Limb (tissue), 2 donors: ENCODE data around the gene NR2E1.

ENCODE experiments used
- DNase-seq, 2 donors: peaks; one replicate each; pipeline ENCODE4 v3.0.0-alpha.2; 2016; ENCODE audit errors: extremely low spot score in 2 of 2

NR2E1 gene

DNA sequence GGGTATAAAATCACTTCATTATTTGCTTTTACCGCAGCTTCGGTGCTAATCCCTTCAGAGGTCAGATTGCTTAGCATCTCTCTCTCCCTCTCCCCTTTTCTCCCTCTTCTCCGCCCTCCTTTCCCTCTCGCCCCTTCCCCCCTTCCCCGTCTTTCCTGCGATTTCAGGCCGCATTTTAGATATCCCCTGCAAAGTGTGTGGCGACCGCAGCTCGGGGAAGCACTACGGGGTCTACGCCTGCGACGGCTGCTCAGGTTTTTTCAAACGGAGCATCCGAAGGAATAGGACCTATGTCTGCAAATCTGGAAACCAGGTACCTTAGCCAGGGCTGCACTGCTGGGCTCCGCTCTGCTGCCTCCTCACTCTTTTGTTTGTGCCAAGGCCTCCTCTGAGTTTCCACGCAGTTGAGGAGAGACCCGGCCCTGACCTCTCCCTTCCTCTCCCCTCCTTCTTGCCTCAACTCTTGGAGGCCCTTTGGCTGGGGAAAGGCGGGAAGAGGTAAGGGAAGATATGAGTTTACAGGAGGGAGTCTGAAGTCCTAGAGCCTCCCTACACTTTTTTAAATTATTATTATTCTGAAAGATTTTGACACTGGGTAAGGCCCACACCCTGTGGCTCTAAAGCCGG lies 5.6 kb downstream of the NR2E1 start:
- no peak for DNase-seq

DNA sequence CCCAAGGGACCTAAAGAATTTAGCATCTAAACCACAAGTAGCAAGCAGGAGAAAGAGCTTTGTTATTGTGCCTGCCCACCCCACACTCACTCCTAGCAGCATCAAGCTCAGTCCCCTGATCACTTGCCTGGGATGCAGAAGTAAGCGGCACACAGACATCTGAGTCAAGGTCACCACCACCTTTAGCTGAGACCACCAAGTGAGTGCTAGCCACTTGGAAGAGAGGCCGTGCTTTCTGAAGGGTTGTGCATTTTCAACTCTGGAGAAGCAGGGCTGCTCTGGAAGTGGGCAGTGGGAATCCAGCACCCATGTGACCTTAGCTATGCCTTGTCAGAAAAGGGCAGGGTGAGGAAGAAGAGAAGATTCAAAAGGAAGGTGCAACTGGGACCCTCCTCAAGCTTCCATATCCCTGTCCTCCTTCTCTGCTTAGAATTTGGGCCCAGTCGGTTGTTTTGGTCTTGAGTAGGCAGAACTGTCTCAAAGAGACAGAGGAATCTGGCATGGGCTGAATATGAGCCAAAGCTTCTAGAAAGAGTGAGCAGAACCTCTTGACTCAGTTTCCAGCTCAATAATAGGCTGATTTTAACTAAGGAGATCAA lies 6.2 kb downstream of the NR2E1 start:
- no peak for DNase-seq

DNA sequence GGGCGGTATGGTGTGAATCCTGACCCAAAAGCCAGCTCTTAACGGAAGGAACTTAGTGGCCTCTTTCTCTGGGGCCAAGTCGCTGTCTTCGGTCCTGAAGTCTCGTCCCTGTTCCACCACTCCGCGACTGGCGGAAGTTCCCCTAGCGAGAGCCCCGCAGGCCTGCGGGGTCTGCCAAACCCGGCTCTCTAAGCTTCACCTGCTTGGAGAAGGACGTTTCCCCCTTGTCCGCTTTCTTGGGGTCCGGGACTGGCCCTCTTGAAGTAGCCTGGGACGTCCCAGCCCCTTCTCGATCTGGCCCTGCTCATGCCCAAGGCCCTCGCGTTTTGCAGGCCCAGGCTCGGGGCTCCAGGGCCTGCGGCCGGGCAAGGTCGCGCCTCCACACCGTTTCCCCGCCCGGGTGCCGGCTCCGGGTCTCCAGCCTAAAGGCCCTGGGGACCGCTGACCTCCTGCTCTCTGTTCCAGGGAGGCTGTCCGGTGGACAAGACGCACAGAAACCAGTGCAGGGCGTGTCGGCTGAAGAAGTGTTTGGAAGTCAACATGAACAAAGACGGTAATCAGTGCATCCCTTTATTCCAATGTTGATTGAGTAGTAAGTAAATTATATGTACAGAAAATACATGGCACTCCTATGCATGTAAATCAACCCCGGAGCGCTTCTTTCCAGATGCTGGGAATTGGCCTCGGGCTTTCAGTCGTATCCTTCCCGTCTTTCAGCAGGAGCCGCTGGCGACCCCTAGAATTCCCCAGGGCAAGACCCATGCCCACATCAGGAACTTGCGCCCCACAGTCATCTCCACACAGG lies 8.8 kb downstream of the NR2E1 start:
- DNase-seq: peak; percentile 43 to 76

DNA sequence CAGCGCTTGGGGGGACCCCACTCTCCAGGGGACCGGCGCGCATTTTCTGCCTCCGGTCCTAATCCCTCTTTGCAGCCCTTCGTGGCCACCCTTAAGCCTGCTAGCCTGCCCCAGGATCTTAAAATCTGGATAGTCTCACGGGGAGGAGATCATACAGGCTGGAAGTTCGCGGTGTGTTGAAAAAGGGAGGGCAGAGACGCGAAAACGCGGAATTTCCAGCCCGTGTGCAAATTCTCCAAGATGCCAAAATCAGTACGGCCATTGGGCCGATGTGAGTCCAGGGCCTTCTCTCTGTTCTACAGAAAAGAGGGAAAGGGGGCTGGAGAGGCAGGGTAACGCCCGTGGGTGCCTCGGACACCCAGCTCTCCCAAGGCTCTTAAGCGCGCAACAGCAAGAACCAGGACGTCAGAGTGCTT lies 9.4 kb downstream of the NR2E1 start:
- DNase-seq: no peak

DNA sequence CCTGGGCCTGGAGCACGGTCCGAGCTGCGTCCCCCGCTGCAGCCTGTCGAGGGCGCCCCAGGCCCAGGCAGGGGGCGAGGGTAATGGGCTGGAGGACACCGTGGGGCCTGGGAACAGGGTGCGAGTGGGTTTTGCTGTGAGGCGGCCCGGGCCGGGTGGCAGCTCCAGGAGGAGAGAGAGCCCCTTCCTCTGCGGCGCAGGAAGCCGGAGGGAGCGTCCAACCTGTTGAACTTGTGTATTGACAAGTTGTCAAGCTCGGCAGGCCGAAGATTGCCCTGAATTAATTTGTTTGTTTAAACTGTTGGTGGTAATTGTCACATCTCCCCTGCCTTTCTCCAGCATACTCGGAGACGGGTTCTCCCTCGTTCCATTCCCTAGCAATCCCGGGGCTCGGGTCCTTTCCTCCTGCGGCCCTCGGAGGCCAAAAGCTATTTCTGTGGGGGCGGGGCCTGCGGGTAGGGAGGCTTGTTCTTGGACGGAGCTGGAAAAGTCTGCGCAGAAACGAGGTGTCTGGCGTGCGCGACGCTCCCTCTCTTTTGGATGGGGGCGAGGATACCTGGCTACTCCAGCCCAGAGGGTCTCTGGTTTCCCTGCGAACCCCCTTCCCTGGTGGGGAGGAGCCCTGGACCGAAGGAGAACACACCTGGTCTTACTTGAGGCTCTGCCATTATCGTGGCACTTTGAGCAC lies 9.9 kb downstream of the NR2E1 start:
- DNase-seq: peak in 1 of 2 donors; percentile 37

DNA sequence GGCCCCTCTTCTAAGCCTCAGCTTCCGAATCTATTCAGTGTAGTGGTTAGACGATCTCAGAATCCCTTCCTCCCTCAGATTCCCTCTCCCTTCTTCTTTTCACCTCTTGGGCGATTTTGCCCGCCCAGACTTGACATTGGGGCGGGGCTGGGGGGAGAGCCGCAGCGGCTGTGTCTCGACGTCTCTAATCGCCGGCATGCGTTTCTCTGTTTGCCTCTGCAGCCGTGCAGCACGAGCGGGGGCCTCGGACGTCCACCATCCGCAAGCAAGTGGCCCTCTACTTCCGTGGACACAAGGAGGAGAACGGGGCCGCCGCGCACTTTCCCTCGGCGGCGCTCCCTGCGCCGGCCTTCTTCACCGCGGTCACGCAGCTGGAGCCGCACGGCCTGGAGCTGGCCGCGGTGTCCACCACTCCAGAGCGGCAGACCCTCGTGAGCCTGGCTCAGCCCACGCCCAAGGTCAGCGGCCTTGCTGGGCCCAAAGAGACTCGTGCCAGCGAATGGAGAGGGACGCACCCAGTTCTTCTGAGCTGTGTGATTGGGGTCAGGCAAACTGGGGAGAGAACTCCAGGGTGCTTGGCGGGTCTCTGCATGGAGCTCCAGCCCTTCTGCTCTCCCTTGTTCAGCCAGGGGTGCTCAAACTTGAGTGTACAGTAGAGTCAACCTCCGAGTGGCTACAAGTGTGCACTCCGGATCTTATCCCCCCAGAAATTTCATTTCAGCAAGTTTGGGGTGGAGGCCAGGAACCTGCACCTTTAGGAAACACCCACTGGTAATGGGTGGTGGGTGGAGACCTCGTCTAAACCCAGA lies 10.7 kb downstream of the NR2E1 start:
- DNase-seq: no peak

DNA sequence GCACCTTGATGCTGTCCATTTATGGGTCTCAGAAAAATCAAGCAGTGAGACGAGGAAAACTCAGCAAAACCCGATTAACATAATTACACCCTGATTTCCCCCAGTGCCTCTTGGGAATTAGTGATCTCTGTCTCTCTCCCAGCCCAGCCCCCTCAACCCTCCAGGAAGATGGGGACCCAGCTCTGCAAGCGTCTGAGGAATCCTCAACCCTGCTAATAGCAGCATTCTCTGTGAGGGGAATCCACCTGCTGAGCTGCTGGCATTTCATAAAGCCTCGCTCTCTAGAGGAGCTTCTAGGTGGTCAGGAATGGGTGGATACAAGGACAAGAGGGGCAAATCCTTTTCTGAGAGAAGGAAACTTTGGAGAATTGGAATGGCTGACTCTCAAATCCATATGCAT lies 13.9 kb downstream of the NR2E1 start:
- DNase-seq: no peak

DNA sequence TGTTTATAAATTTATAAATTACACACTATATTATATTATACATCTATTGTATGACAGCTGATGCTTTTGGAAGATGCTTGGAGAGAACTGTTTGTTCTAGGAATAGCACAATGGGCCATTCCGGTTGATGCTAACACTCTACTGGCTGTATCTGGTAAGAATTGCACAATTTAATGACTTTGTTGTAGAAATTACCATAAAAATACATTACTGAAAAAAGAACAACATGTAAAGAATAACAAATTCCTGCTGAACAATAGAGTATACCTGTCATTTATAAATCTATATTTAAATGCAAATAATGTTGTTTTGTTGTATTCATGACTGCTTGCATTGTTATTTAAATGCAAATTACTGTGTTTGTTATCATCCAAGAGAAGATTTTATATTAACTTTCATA lies 14.4 kb downstream of the NR2E1 start:
- DNase-seq: no peak

DNA sequence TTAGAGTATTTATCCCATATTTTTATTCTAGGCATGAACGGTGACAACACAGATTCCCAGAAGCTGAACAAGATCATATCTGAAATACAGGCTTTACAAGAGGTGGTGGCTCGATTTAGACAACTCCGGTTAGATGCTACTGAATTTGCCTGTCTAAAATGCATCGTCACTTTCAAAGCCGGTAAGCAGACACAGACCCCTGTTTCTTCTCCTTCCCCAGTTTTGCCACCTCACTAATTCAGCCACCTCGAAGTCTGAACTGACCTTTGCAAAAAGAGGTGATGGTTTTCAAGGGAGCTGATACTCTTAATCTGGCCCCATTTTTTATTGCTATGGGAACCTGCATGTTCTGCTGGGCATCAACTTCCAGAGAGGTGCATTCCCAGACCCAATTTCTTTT lies 15.0 kb downstream of the NR2E1 start:
- DNase-seq: no peak

DNA sequence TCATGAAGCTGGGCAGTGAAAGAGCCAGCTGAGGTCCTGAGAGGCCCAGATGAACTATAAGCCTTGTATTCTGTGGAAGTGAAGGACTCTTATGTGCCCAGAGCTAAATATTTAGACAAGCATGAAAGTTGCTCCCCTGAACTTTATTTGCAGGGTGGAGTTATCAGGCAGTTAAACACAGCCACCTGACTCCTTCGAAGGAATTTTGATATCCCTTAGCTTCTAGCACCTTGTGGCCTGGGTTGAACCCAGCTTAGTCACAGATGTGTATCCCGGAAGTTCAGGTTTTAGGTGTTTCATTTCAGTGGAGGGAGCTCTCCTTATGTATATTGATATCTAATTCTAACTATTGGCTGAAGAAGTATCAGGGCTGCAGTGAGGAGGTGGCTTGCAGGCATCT lies 20.4 kb downstream of the NR2E1 start:
- DNase-seq: no peak

DNA sequence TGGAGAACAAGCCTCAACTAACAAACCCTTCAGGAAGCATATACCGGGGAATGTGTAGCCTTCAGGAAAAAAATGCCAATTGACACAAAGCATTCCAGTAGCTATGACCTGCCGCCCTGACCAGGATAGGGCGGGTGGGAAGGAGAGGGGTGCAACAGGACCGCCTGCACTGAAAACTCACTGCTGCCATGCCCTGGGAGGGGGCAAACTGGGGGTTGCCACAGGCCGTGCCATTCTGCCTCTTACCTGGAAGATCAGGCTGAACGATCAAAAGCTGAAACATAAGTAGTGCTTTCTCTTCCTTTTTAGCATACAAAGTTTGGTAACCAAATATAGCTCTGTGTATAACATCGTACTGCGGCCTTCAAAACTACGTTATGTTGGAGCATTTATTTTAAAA lies 21.7 kb downstream of the NR2E1 start:
- no peak for DNase-seq

DNA sequence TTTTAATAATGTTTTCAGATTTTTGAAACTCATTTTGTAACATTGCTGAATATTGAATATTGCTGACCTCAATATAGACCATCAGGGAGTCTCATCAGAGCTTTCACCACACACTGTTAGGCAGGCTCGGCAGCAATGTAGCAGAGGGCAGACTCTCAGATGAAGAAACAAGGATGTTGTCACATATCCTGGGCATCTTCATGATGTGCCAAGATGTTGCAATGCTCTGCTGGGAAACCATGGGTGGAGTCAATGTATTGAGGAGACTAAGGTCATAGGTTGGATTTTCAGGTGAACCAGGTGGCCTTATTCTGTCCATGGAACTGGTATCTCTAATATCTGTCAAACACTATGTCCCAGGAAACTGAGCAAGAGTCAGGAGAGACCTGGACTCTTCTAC lies 27.3 kb downstream of the NR2E1 start:
- DNase-seq: no peak

DNA sequence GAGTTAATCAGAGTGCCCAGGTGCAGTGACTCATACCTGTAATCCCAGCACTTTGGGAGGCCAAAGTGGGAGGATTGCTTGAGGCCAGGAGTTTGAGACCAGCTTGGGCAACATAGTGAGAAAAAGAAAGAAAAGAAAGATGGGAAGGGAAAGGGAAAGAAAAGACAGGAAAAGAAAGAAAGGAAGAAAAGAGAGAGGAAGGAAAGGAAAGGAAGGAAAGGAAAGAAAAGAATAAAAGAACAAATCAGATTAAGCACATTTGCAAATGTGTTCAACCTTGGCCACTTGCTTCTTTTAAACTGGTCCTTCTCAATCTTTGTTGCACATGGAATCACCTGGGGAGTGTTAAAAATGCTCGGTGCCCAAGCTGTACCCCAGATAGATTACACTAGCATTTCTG lies 28.0 kb downstream of the NR2E1 start:
- DNase-seq: no peak

DNA sequence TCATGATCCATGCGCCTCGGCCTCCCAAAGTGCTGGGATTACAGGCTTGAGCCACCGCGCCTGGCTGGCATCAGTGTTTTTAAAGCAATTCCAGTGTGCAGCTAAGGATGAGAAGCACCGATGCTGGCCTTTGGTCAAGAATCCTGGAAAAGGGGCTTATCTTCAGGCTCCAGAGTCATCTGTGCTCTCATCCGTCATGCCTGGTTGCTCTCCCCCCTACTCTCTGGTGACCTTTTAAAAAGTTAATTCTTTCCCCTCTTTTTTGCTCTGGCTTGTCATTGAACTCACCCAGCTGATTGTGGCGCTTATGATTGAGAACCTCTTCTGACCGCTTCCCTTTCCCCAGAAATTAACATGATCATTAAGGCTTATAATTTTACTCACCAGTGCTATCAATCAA lies 28.7 kb downstream of the NR2E1 start:
- no peak for DNase-seq

DNA sequence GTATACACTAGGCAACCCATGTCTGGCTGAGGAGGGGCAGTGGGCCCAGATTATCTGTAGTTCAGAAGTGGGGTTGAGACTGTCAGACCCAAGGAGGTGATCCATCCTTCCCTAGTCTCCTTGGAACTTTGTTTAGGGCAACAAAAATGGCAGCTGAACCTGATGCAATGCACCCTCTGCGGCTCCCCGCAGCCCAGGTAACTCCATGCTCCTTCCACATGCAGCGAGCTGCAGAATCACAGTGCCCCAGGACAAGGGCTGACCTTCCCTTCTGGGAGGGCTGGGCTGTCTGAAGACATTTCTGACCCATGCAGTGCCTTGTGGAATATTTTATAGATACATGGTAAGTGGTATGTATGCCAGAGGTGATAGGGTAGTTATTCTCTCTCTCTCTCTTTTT lies 29.4 kb downstream of the NR2E1 start:
- no peak for DNase-seq

DNA sequence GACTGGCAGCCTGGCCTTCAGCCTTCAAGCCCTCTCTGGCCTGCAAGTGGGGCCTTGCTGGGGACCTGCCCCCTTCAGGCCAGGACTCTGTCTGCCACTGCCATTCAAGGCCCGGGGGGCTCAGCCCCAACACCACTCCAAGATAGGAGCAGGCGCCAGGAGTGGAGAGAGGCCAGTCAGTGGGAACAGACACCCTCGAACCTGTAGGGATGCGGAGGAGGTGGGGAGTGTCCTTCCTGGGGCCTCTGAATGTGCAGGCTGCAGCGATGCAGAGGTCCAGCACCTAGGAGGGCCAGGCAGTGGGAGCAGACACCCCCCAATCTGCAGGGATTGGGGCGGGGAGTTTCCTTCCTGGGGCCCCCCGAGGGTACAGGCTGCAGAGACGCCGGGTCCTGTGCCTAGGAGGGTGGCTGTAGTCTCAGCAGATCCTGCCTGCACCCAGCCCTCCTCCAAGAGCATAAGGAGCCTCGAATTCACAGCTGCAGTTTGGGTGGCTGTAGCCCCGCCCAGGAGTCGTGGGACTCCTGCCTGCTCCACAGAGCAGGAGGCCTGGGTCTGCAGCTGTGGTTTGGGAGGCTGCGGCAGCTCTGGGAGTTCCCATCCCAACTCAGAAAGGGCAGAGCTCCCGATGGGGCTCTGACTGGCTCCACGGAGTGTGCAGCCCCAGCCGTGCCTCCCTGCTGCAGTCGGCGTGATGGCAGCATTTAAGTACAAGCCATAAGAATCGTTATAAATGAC lies 33.1 kb downstream of the NR2E1 start:
- no peak for DNase-seq

DNA sequence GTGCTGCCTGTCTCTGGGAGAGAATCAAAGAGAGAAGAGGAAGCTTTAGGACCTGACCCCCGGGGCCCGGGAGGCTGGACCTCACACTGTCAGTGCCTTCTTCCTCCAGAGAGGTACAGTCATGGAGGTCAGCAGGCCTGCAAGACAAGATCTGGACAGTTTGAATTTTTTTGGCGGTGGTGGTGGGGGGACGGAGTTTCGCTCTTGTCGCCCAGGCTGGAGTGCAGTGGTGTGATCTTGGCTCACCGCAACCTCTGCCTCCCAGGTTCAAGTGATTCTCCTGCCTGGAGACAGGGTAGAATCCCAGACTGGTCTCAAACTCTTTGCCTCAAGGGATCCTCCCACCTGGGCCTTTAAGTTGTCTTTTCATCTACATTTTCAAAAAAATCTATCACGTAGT lies 34.4 kb downstream of the NR2E1 start:
- DNase-seq: no peak

DNA sequence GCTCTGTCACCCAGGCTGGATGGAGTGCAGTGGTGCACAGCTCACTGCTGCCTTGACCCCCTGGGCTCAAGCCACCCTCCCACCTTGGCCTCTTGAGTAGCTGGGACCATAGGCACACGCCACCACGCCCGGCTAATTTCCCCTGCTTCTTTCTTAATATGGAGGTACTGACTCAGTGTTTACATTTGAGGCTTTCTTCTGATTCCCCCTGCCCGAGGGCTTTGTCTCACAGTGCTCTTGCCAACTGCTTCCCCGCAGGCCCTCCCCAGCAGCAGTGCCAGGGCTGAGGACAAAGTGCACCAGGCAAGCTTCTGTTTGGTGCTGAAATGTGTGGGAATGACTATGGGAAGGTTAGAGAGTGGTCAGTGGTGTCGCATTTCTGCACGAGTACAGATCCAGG lies 34.8 kb downstream of the NR2E1 start:
- no peak for DNase-seq

DNA sequence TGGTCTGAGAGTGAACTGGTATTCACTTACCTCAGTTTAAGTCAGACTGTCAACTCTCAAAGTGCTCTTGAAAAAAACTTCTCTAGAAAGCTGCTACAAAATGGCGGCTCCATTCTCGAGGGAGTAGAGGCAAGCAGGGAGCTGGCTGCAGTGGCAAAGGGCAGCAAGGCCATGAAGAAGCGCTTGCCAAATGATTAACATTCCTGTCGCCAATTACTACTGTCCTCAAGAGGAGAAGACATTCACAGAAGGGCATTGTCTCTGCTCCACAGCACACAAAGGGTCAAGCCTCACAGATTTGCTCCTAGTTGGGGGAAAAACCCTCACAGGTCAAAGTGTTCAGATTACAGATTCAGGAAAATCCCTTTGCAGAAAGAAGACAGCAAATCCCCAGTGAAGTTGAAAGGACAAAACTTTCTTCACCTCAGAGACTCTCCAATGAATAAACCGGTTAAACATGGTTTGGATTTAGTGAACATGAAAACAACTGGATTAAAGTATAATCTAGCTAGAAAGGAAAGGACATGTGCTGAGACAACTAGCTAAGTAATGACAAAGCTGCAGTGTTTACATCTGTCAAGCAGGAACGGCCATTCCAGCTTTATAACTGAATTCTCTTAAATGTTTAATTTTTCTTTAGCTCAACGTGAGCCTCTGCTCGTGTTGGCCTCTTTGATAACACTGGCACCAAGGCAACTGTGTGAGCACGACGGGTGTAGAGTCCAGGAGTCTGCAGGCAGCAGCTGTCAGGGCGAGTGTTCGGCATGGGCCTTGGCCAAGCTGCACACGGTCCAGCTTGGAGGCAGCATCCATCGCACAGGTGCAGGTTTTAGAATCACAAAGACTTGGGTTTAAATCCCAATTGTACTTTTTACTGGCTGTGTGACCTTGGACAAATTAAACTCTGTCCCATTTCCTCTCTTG lies 37.6 kb downstream of the NR2E1 start:
- no peak for DNase-seq

DNA sequence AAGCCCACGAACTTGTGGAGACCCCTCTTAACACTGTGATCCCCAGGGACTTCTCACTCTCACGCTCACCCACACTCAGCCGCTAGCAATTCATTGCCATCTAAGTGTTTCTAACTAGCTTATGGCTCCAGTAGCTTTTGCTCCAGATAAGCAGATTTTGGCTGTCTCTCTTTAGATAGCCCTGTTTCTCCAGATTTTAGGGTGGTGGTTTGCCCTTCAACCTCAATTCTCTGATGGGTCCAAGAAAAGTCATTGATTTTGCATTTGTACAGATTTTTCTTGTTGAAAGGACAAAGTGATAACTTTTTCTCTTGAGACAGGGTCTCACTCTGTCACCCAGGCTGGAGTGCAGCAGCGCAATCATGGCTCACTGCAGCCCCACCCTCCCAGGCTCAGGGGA lies 41.2 kb downstream of the NR2E1 start:
- no peak for DNase-seq
